GM18499 (cell line): ENCODE results near the gene DPP6.
A peak's percentile ranks its signal among the peaks of the same experiment; 100 is the strongest.
"Not testable (repeated sequence)": the region's sequence is repeated elsewhere in the genome, so short reads cannot be mapped to it uniquely, and the experiment has no call there.

Experiments used
- ATAC-seq: cut with Tn5 transposase; IDR thresholded peaks from one replicate; pipeline ENCODE4 v1.9.1; 2021; ENCODE audit warnings: moderate number of reproducible peaks; ENCODE audit not compliant: insufficient read depth, unreplicated experiment

DPP6 gene

DNA sequence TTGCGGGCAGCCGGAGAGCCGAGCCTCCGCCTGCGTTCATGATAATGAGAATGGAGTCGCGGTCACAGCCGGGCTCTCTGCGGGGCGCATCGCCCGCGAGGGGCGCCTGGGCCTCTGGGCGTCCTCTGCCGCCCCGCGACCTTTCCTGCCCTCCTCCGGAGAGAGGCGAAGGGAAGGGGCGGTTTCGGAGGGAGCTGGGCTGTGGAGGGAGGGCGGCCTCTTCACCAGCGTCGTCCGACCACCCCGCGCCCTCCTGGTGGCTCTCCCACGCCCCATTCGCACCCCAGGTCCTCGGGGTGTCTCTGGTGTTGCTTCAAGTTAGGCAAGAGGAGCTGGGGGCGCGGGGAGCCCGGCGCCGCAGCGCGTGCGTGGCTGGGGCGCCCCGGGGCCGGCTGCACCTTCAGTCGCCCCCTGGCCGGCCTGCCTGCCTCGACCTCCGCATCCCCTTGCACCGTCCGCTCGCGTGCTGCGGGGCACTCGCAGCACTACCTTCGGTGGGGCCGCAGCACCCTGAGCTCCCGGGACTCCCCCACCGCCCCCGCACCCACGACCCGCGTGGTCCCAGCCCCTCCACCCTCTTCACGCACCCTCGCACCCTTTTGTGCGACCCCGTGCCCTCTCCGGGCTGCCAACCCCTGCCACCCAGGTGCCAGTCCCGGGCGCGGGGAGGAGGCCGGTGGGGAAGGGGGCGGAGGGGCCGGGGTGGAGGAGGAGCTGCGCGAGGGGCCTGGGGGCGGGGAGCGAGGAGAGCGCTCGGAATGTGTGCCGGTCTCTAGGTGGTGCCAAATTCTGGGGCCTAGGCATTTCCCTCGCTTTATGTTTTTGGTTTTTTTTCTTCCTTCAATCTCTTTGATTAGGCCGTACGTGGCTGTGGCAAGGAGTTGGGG, at the start of gene DPP6:
Gene DPP6 (plus strand): TSS at position 756 of the 887 bp plus-strand sequence.
- ATAC-seq: not testable (repeated sequence)

DNA sequence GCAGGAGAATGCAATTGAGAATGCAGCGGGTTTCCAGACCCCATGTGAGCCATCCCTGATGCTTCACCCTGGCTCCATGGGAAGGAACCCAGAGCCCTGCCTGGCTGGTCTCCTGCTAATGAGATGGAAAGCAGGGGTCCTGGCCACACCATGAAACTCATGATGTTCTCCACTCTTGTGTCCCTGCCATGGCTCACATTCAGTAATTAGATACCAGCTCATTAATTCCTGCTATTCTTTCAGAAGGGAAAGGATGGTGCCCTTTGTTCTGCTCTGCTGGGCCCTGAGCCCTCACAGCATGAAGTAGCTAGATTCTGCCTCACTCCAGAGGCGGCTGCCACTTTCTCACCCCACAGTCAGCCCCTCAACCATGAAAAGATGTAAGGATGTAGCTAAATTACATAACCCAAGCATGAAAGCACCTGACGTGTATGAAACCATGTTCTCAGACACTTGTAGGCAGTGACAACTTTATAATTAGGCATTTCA, 42.7 kb upstream of the DPP6 start:
- ATAC-seq: not testable (repeated sequence)

DNA sequence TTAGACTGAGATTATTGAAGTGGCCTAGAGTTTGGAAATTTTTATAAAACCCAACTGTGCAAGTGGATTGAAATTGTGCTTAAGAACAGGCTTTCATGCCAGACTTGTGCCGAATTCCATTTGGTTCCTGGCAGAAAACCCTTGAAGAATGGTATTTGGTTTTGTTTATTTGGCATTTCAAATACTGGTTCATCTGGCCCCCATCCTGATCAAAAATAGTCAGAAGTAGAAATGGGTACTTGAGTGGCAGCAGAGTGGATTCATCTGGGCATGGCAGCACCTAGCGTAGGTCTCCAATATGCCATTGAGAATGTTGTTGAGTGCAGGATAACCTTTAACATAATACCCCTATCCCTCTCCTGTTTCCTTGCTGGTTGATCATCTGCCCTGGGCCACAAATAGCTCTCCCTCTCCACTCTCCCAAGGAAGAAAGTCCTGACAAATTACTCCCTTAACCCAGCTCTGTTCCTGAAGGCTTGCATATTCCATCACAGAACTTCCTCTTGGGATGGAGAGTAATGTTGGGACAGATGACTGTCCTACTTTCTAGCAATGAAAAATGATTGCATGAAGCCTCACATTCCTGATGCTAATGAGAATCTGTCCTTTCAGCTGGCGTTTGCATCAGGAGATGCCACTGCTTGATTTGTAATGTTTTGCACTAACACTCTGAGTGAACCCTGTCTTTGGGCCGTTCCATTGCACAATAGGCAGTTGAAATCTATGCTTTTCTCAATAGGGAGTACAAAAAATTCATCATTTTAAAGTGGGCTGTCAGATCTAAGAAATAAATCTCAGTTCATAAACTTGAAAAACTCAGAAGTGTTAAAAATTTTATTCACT, 41.3 kb upstream of the DPP6 start:
- ATAC-seq: not testable (repeated sequence)

DNA sequence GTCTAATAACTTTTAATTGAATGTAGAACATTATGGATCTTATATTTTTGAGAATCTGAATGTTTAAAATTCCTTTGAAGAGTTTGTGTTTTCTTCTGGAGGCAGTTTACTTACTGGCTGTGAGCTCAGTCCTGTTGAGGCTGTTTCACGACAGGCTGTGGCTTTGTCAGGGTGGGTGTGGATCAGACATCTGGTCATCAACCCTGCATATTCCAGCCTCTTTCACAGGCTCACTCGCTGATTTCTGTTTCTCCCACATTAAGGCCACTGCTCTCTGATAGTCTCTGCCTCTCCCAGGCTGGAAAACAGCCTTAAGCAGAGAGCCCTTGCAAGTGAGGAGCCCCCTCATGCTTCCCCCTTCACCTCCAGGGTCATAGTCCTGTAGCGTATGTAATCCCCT, 39.4 kb upstream of the DPP6 start:
- not testable (repeated sequence) for ATAC-seq

DNA sequence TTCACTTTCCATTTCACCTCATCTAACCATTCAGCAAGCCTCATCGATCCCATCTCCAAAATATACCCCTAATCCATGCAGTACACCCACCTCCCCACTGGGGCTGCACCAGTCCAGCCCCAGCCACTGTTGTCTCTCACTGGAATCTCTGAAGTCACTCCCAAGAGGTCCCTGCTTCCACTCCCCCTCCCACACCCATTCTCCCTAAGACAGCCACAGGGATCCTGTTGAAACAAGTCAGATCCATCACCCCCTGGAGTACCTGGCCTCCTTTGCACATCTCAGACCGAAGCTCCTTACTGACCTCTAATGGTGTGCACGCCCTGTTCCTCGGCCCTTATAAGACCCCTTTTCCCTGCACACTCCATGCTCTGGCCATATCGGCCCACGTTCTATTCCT, 36.6 kb upstream of the DPP6 start:
- ATAC-seq: not testable (repeated sequence)

DNA sequence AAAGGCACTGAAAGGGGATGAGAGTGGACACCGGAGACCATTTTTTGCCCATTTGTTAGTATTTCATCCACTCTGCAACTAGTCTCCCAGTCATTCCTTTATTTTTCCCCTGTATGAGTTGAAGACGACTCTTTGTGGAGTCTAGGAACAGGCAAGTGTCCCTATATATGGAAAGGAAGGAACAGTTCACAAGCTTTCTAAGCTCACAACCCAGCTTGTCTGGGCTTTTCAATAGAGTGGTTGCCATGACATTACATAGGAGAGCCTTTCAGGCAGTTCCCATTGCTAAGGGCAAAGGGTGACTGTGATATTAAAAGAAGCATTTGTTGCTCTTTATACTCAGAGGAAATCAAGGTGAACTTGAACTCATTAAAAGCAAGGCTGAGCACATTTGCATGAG, 33.8 kb upstream of the DPP6 start:
- not testable (repeated sequence) for ATAC-seq

DNA sequence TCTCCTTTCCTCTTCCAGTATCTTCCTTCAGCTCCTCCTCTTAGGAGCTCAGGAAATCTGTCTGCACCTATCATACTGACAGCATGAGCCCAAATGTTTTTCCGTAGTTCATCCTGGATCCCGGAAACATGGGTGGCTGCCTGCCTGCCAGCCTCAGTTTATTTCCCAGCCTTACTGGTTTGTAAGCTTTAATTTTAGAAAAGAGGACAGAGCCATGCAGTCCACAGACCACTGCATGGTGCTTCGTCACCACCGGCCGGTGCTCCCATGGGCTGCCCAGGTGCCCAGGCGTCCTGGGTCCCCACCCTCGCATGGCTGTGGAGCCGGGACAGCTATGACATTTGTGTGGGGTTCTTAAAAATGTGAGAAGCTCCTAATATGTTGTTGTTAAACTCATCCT, 24.4 kb upstream of the DPP6 start:
- not testable (repeated sequence) for ATAC-seq

GRCh38 chr7:154030476-154031080, 21.6 kb upstream of the DPP6 start:
- ATAC-seq: not testable (repeated sequence)

- ATAC-seq: peak; percentile 65
These were observed 12.6 kb upstream of the DPP6 start for GRCh38 chr7:154039466-154040165.

- not testable (repeated sequence) for ATAC-seq
These were observed 1.8 kb upstream of the DPP6 start for GRCh38 chr7:154050394-154050793.

DNA sequence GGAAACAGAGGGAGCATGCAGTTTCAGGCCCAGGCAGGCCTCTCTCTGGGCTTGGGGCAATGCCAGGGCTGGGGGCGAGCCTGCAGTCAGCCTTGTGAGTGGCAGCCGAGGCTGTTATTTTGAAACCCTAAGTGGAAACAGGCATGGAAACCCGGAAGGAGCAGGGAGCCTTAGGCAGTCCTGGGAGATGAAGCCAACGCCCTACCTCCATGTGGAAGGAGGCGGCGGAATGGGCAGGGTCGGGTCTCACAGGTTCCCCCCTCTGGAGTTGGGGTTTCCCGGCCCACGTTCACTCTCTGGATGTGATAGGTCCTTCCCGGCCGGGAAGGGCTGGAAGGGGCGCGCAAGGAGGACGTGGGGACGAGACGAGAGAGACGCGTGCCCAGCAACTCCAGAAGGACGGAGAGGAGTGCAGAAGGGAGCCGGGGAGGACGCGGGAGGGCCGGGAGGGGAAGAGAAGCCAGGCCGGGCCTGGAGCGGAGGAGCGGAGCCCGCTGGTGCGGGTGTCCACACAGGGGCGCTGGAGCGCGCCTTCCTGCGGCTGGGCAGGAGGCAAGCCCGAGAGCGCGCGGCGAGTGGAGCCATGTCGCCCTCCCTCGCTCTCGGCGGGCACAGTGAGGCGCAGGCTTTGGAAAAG, 1.1 kb upstream of the DPP6 start:
- ATAC-seq: not testable (repeated sequence)

DNA sequence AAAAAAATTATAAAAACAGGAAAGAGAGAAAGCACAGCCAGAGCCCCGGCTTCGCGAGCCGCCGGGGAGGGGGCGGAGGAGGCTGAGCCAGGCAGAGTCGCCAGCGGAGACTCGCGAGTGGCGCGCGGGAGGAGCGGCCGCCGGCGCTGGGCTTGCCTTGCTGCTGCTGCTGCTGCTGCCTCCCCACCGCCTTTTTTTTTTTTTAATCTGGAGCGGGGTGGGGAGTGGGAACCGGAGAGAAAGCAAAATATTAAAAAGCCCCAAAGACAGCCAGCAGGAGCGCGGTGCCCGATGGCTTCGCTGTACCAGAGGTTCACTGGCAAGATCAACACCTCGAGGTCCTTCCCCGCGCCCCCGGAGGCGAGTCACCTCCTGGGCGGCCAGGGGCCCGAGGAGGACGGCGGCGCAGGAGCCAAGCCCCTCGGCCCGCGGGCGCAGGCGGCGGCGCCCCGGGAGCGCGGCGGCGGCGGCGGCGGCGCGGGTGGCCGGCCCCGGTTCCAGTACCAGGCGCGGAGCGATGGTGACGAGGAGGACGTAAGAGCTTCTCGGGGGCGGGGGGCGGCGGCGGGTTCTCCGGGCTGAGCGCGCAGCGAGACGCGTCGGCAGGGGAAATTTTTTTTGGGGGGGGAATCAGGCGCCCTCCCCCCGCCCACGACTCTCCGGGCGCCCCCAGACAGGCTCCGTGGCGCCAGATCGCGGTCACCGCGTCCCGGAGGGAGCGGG, 493 bp downstream of the DPP6 start:
- not testable (repeated sequence) for ATAC-seq

DNA sequence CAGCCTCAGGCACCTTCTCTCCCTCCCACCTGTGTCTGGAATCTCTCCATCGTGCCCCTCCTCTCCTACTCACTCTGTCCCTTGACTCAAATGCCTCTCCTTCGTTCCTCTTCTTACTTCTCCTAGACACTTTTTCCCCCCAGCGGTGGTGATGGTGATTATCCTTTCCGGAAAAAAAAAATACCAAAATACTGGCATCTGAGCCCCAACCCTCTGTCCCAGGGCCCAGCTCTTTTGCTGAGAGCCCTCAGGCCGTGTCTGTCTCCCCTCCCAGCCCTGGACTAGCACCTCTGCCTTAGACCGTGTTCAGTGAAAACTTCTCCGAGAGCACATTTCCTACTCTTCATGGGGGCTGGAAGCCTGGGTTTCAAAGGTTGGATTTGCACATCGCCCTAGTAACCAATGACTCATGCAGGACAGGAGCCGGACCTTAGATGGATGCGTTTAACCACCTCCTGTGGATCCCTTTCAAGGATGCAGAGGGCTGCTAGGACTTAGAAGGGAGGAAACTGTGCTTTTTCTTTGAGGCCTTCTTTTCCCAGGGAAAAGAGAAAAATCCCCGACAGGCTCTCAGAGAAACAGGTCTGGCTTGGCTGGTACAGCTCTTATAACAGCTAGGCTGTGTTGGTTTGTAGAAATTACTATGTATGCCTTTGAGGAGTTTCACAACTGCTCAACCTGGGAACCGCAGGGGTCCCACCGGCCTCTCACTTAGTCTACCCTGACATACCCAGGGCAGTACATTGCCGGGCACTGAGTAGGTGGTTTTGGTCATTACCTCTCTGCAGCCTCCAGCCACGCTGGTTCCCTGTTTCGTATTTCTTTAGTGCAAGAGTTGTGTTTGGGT, 1.5 kb downstream of the DPP6 start:
- ATAC-seq: not testable (repeated sequence)

GRCh38 chr7:154054664-154055063, 2.5 kb downstream of the DPP6 start:
- ATAC-seq: not testable (repeated sequence)

GRCh38 chr7:154055491-154056106, 3.4 kb downstream of the DPP6 start:
- ATAC-seq: not testable (repeated sequence)

DNA sequence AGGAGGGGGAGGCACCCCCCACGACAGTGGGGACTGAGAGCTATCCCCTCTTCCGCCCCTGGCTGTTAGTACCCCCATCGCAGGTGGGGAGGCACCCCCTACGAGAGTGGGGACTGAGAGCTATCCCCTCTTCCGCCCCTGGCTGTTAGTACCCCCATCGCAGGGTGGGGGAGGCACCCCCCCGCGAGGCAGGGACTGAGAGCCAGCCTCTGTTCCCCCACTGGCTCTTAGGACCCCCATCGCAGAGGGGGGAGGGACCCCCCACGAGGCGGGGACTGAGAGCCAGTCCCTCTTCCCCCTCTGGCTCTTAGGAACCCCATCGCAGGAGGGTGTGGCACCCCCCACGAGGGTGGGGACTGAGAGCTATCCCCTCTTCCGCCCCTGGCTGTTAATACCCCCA, 6.6 kb downstream of the DPP6 start:
- ATAC-seq: not testable (repeated sequence)

DNA sequence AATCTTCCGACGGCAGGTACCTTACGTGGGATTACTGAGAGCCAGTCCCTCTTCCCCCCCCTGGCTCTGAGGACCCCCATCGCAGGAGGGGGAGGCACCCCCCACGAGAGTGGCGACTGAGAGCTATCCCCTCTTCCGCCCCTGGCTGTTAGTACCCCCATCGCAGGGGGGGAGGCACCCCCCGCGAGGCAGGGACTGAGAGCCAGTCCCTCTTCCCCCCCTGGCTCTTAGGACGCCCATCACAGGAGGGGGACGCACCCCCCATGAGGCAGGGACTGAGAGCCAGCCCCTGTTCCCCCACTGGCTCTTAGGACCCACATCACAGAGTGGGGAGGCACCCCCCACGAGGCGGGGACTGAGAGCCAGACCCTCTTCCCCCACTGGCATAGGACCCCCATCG, 8.4 kb downstream of the DPP6 start:
- not testable (repeated sequence) for ATAC-seq
